Stimulated activated CD4-positive, alpha-beta T cell treated with anti-CD3 and anti-CD28 coated beads, Interleukin-15, amount 100 ng/mL, for 1 hour (primary cell): ENCODE data around the gene COBL.

ENCODE experiments used
- DNase-seq, 2 donors: peaks; one replicate each; pipeline ENCODE4 v3.0.0-alpha.2; 2020; ENCODE audit warnings: low read depth in 1 of 2, low spot score in 1 of 2

Gene COBL

DNA sequence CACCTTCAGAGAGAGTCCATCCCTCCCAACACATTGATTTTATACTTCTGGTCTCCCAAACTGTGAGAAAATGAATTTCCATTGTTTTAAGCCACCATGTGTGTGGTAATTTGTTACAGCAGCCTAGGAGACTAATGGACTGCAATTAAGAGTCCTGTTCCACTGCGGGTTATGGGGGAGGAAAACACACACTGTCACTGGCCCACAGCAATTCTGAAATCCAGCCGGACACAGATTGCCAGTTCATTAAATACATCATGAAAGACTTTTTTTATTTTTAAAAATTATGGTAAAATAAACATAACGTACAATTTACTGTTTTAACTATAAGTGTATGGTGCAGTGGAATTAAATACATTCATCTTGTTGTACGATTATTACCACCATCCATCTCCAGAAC, 340.5 kb downstream of the COBL start:
- DNase-seq: no peak

DNA sequence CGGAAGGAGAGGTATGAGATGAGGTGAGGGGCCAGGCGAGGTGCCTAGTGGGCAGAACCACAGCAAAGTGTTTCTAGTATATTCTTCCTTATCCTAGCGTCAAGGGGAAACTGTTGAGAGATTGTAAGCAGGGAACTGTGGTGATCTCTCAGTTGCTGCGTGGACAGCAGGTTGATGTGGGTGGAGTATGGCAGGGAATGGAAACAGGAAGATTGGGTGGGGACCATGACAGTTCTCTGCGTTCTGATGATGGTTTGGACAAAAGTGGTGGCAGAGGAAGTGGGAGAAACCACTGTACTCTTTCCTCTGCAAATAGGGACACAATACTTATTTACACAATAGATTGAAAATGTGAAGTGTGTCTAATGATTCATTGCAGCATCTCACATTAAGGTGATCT, 342.4 kb downstream of the COBL start:
- no peak for DNase-seq

DNA sequence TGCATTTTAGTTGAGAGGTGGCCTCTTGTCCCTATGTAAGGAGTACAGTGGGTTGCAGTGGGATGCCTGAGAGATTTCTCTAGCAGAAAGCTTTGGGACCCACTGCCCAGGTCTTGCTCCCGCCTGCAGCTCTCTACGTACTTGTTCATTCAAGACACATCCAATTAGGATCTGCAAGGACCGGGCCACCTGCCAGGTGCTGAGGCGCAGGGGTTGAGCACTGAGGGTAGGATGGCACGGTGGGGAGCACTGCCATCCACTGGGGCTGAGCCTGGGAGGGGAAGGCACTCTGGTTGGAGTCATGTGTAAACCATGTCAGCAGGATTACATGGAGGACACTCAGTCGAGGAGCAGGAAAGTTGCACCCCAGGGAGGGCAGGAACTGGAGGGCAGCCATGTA, 342.8 kb downstream of the COBL start:
- no peak for DNase-seq

DNA sequence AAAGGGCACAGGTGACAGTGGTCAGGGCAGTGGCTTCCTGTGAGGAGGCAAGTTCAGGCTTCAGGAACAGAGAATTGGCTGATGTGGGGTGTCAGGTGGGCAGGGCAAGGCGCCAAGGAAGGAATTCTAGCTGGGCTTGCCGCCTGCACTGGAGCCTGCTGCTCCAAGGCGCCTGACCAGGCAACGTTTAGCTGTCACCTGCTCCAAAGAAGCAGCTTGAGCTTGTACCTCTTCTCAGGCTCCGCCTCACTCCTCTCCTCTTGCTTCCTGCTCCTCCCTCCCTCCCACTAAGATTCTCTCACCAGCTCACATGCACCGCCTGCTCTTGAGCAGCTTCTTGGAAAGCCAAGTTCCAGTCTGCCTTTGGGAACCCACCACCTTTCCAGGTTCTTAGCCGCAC, 346.5 kb downstream of the COBL start:
- DNase-seq: no peak
